ENCODE measurements around the gene MMP15.

GRCh38 chr16:58040496-58040846 is 14.9 kb downstream of the MMP15 start:
- TF ChIP-seq SKIL (CRISPR knock-in tag; IDR thresholded peaks at IDR 0.05; ENCODE audit: borderline replicate concordance) (no peak), ZNF10 (CRISPR knock-in tag; IDR thresholded peaks at IDR 0.05; ENCODE audit: borderline replicate concordance, low read depth) (no peak), ZNF124 (CRISPR knock-in tag; IDR thresholded peaks at IDR 0.05) (no peak), NR2F6 (IDR thresholded peaks at IDR 0.05) (no peak), NR2F6 (CRISPR knock-in tag; IDR thresholded peaks at IDR 0.05) (no peak), ZBTB26 (CRISPR knock-in tag; IDR thresholded peaks at IDR 0.05; ENCODE audit: borderline replicate concordance) (no peak), MAX (IDR thresholded peaks at IDR 0.05) (no peak), ADNP (CRISPR knock-in tag; IDR thresholded peaks at IDR 0.05) (no peak)

All from HepG2 (cell line).